A673 (cell line): ENCODE results near the gene GPT2. TPM values are rescaled to one million over a fixed set of nuclear protein-coding genes. Genes with fewer than 3 reads are reported as not detected.

Source experiments
- BruUV-seq: library from RNA; stranded (reverse); fragments of 400-500 nt; replicated peaks from 2 replicates; lab custom pipeline; 2021; lab: Mats Ljungman, UMichigan
- CTCF ChIA-PET: fragments of 300-600 bp; sonication (Branson Sonifier 250); formaldehyde crosslinking; loops from one replicate; lab custom pipeline; 2022; ENCODE audit warnings: antibody characterized with exemption; lab: Charles Lee
- POLR2A ChIA-PET: fragments of 300-600 bp; sonication (Branson Sonifier 250); formaldehyde crosslinking; loops from one replicate; lab custom pipeline; 2022; ENCODE audit warnings: antibody characterized with exemption; ENCODE audit not compliant: low non-redundant PET; lab: Charles Lee
- DNase-seq: peaks from one replicate; pipeline ENCODE4 v3.0.0-alpha.2; 2015; ENCODE audit warnings: low spot score
- H3K27ac ChIP-seq: fragments of 200-600 bp; sonication (generic); 2 replicates; pipeline ENCODE4 v1.5.1; 2016; ENCODE audit warnings: mixed run types, low read depth, mild to moderate bottlenecking, mixed read lengths, antibody characterized with exemption, low read length; ENCODE audit not compliant: poor library complexity, severe bottlenecking
- H3K27me3 ChIP-seq: fragments of 200-600 bp; sonication (generic); replicated peaks from 2 replicates; pipeline ENCODE4 v1.6.1; 2017; ENCODE audit warnings: mixed run types, low read depth, mild to moderate bottlenecking, mixed read lengths, antibody characterized with exemption, low read length; ENCODE audit not compliant: insufficient read depth, poor library complexity
- H3K36me3 ChIP-seq: fragments of 200-600 bp; sonication (generic); 2 replicates; pipeline ENCODE4 v1.6.1; 2016; ENCODE audit warnings: mixed run types, mild to moderate bottlenecking, mixed read lengths, antibody characterized with exemption, low read length; ENCODE audit not compliant: insufficient read depth, poor library complexity, severe bottlenecking
- H3K4me1 ChIP-seq: fragments of 200-600 bp; sonication (generic); 2 replicates; pipeline ENCODE4 v1.6.1; 2017; ENCODE audit warnings: mixed run types, mild to moderate bottlenecking, mixed read lengths, antibody characterized with exemption, low read length; ENCODE audit not compliant: insufficient read depth, poor library complexity, severe bottlenecking
- H3K4me3 ChIP-seq: fragments of 200-600 bp; sonication (generic); 2 replicates; pipeline ENCODE4 v1.5.1; 2016; ENCODE audit warnings: low read depth, mixed run types, mild to moderate bottlenecking, mixed read lengths, low read length; ENCODE audit not compliant: poor library complexity, severe bottlenecking
- H3K9me3 ChIP-seq: fragments of 200-600 bp; sonication (generic); 2 replicates; pipeline ENCODE4 v1.6.1; 2016; ENCODE audit warnings: mixed run types, low read depth, mild to moderate bottlenecking, mixed read lengths, antibody characterized with exemption, low read length; ENCODE audit not compliant: poor library complexity, severe bottlenecking
- EZH2 ChIP-seq: fragments of 200-600 bp; sonication (generic); IDR thresholded peaks from 2 replicates; pipeline ENCODE4 v1.6.1; 2017; ENCODE audit warnings: borderline replicate concordance, low read depth, mild to moderate bottlenecking, mixed read lengths, antibody characterized with exemption, low read length; ENCODE audit not compliant: poor library complexity, severe bottlenecking
- intact Hi-C: fragments of 100-400 bp; cut with micrococcal nuclease; formaldehyde crosslinking; loops from one replicate; pipeline ENCODE4 v1.10.0; 2022; ENCODE audit not compliant: unreplicated experiment
- total RNA-seq: library from RNA; stranded (reverse); gene quantifications from 2 replicates; pipeline ENCODE4 v1.2.3, GENCODE V29; 2021
- TF ChIP-seq, protein P1 (sequence below): fragments of 300-800, 200-600 bp; sonication (generic); conservative IDR thresholded peaks from 2 replicates; pipeline ENCODE4 v1.5.1; 2017; ENCODE audit warnings: low read depth, mild to moderate bottlenecking, antibody characterized with exemption, low read length, moderate library complexity, mixed read lengths

Gene GPT2
- total RNA-seq, 1 experiment from 2014 or later, result 38.8 TPM

DNA sequence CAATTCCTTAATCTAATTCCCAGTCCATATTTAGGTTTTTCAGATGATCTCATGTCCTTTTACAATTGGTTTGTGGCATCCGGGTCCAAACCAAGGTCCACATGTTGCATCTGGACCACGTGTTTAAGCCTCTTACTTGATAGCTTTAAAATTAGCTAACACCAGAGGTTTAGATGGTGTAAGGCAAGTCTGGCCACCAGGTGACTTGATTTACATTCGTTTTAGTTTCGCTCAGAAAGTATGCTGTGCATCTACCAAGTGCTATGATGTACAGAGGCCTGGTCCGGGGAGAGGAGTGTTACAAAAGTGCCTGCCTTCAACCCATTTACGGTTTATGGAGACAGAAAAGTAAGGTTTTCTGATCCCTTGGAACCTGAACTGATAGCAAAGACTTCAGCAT lies 90.2 kb downstream of the GPT2 start:
- intact Hi-C loops, result no loop called here
- Histone ChIP-seq H3K4me3 (peak overlapping the region; percentile 95), H3K27me3 (no peaks in the 10 kb centered on the region), H3K4me1 (peaks cover 14% of the 10 kb centered on the region), H3K27ac (peak overlapping the region; percentile 91), H3K36me3 (peaks cover 23% of the 10 kb centered on the region), H3K9me3 (no peaks in the 10 kb centered on the region)
- ChIA-PET CTCF (interaction anchor here (0.5 to 1.0 kb wide), 2 partner anchors 63 to 168 kb away, joined by 3 read pairs; no protein-coding TSS in a partner anchor), POLR2A (no interaction called here)
- TF ChIP-seq, protein P1, sequence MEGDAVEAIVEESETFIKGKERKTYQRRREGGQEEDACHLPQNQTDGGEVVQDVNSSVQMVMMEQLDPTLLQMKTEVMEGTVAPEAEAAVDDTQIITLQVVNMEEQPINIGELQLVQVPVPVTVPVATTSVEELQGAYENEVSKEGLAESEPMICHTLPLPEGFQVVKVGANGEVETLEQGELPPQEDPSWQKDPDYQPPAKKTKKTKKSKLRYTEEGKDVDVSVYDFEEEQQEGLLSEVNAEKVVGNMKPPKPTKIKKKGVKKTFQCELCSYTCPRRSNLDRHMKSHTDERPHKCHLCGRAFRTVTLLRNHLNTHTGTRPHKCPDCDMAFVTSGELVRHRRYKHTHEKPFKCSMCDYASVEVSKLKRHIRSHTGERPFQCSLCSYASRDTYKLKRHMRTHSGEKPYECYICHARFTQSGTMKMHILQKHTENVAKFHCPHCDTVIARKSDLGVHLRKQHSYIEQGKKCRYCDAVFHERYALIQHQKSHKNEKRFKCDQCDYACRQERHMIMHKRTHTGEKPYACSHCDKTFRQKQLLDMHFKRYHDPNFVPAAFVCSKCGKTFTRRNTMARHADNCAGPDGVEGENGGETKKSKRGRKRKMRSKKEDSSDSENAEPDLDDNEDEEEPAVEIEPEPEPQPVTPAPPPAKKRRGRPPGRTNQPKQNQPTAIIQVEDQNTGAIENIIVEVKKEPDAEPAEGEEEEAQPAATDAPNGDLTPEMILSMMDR, result no peak
- DNase-seq, result peak; percentile 7
- no TSS peak for BruUV-seq

DNA sequence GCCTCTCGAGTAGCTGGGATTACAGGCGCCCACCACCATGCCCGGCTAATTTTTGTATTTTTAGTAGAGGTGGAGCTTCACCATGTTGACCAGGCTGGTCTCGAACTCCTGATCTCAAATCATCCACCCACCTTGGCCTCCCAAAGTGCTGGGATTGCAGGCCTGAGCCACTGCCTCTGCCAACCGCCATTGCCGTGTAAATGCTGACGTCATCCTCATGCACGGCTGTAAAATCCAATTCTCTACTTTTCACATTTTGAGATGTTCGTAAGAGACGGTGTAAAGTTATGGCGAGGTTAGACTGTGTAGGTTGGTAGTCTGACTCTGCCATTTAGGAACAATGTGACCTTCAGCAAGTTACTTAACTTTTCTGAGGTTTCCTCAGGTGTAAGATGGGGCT lies 91.0 kb downstream of the GPT2 start:
- CTCF ChIA-PET, result no interaction called here

DNA sequence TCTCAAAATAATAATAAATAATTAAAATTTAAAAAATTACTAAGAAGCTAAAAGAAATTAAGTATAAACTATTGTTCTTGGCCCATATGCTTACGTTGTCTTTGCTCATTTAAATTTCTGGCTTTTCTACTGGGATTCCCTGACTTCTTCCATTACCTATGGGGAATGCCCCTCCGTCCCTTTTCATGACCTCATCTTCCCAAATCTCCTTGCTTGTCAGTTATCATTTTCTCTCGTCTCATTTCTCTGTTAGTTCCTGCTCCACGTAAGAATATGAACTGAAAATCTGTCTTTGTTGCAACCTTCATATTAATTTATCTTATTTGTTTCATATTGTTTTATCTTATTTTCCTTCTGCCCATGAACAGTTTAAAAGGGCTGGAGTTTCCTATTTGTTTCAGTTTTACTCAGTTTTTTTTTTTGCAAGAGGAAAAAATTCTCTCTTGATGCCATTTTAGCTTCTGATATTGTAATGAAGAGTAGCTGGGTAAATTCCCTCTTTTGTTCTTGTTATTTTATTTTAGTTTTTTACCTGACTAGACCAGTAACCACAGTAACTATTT lies 91.8 kb downstream of the GPT2 start:
- ChIA-PET CTCF (no interaction called here), POLR2A (interaction anchor here (0.7 kb wide), 1 partner anchor 74 kb away, joined by 6 read pairs; no protein-coding TSS in a partner anchor)
- H3K9me3 ChIP-seq, result no peaks in the 10 kb centered on the region
- DNase-seq, result no peak
- H3K36me3 ChIP-seq, result peaks cover 10% of the 10 kb centered on the region
- H3K27me3 ChIP-seq, result no peaks in the 10 kb centered on the region
- no peak overlapping the region for H3K4me3 ChIP-seq
- TF ChIP-seq, protein P1, result no peak
- no peak for TF ChIP-seq EZH2
- no TSS peak for BruUV-seq
- intact Hi-C loops, result no loop called here
- H3K4me1 ChIP-seq, result peaks cover 14% of the 10 kb centered on the region
- H3K27ac ChIP-seq, result no peak overlapping the region

More for the DNA sequence above, 91.0 kb downstream of the GPT2 start:
- no peaks in the 10 kb centered on the region for H3K27me3 ChIP-seq
- H3K9me3 ChIP-seq, result no peaks in the 10 kb centered on the region
- no peak for TF ChIP-seq EZH2
- TF ChIP-seq, protein P1, result no peak
- intact Hi-C loops, result no loop called here
- H3K27ac ChIP-seq, result no peak overlapping the region
- DNase-seq, result no peak
- POLR2A ChIA-PET, result interaction anchor here (0.7 kb wide), 1 partner anchor 9 kb away, joined by 8 read pairs; no protein-coding TSS in a partner anchor
- H3K36me3 ChIP-seq, result peaks cover 15% of the 10 kb centered on the region
- H3K4me1 ChIP-seq, result peaks cover 14% of the 10 kb centered on the region
- H3K4me3 ChIP-seq, result no peak overlapping the region
- BruUV-seq, result no TSS peak
